SU-DHL-6 (cell line): Measurements from ENCODE around the gene GBF1.

ENCODE experiments used
- CTCF ChIP-seq: fragments of 200-600 bp; sonication (generic); IDR thresholded peaks from one replicate; pipeline ENCODE4 v1.5.1; 2017; ENCODE audit warnings: antibody characterized with exemption, mild to moderate bottlenecking, low read length, moderate library complexity; ENCODE audit not compliant: insufficient read depth, poor library complexity, severe bottlenecking
- EZH2phosphoT487 ChIP-seq: fragments of 200-600 bp; sonication (generic), shearing (Covaris generic); conservative IDR thresholded peaks from 2 replicates; pipeline ENCODE4 v1.6.1; 2018; ENCODE audit warnings: mild to moderate bottlenecking, antibody characterized with exemption, low read length, moderate library complexity, mixed read lengths

GRCh38 chr10:102416283-102416682, 171.0 kb downstream of the GBF1 start:
- TF ChIP-seq CTCF (no peak), EZH2phosphoT487 (no peak)
